Parathyroid adenoma (tissue), 2 donors: ENCODE results near the gene RPUSD1.

Experiments
- H2AFZ ChIP-seq: fragments of 300-600 bp; sonication (generic); one replicate; pipeline ENCODE4 v1.7.0; 2017; ENCODE audit warnings: antibody characterized with exemption, mild to moderate bottlenecking
- H3K27ac ChIP-seq: fragments of 300-600 bp; sonication (generic); one replicate; pipeline ENCODE4 v1.7.0; 2017
- H3K27me3 ChIP-seq: fragments of 300-600 bp; sonication (generic); one replicate; pipeline ENCODE4 v1.7.0; 2017; ENCODE audit warnings: low read length; ENCODE audit not compliant: control insufficient read depth, insufficient read depth
- H3K36me3 ChIP-seq: fragments of 300-600 bp; sonication (generic); one replicate; pipeline ENCODE4 v1.7.0; 2017; ENCODE audit warnings: low read length; ENCODE audit not compliant: control insufficient read depth, insufficient read depth
- H3K4me1 ChIP-seq: fragments of 300-600 bp; sonication (generic); one replicate; pipeline ENCODE4 v1.7.0; 2017; ENCODE audit warnings: control low read depth
- H3K4me2 ChIP-seq: fragments of 300-600 bp; sonication (generic); one replicate; pipeline ENCODE4 v1.7.0; 2017; ENCODE audit warnings: low read length
- H3K4me3 ChIP-seq: fragments of 300-600 bp; sonication (generic); one replicate; pipeline ENCODE4 v1.7.0; 2017; ENCODE audit warnings: low read depth, low read length
- H3K79me2 ChIP-seq: fragments of 300-600 bp; sonication (generic); one replicate; pipeline ENCODE4 v1.7.0; 2017; ENCODE audit warnings: control low read depth
- H3K9ac ChIP-seq: fragments of 300-600 bp; sonication (generic); one replicate; pipeline ENCODE4 v1.7.0; 2017; ENCODE audit warnings: mild to moderate bottlenecking
- H3K9me3 ChIP-seq: fragments of 300-600 bp; sonication (generic); one replicate; pipeline ENCODE4 v1.7.0; 2017; ENCODE audit warnings: low read length; ENCODE audit not compliant: control insufficient read depth
- TF ChIP-seq, protein P1 (sequence below): fragments of 300-600 bp; sonication (generic); IDR thresholded peaks from one replicate; pipeline ENCODE4 v1.7.0; 2017; ENCODE audit warnings: antibody characterized with exemption, mild to moderate bottlenecking
- donor health status: primary hyperparathyroidism.

RPUSD1 gene

DNA sequence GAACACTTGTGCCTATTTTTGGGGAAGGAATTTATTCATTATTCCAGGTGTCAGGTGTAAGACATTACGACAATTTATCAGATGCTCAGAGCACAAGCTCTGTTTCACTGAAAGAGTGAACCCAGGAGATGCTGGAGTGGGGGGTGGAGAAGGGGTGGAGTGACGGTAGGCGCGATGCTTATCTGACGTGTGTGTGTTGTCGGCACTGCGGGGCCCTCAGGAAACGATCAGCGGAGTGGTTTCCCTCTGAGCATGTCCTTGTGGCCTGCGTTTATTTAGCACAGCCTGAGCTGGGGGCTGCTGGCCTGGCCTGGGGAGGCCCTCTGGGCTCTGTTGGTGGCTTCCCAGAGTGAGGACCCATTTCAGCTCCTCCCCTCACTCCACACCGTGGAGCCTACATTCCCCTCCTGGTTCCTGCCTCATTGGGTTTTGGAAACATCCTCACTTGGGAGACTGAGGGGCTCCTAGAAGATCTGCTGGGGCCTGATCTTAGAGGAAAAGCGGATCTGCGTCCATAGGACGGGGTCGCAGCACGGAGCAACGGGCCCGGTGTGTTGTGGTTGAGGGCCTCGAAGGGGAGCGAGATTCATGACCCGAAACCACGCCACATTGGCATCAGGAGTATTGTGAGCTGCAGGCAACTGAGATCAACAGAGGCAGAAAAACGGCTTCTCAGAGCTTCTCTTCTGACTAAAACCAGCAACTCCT lies 31.3 kb upstream of the RPUSD1 start:
- TF ChIP-seq, protein P1, sequence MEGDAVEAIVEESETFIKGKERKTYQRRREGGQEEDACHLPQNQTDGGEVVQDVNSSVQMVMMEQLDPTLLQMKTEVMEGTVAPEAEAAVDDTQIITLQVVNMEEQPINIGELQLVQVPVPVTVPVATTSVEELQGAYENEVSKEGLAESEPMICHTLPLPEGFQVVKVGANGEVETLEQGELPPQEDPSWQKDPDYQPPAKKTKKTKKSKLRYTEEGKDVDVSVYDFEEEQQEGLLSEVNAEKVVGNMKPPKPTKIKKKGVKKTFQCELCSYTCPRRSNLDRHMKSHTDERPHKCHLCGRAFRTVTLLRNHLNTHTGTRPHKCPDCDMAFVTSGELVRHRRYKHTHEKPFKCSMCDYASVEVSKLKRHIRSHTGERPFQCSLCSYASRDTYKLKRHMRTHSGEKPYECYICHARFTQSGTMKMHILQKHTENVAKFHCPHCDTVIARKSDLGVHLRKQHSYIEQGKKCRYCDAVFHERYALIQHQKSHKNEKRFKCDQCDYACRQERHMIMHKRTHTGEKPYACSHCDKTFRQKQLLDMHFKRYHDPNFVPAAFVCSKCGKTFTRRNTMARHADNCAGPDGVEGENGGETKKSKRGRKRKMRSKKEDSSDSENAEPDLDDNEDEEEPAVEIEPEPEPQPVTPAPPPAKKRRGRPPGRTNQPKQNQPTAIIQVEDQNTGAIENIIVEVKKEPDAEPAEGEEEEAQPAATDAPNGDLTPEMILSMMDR: no peak

DNA sequence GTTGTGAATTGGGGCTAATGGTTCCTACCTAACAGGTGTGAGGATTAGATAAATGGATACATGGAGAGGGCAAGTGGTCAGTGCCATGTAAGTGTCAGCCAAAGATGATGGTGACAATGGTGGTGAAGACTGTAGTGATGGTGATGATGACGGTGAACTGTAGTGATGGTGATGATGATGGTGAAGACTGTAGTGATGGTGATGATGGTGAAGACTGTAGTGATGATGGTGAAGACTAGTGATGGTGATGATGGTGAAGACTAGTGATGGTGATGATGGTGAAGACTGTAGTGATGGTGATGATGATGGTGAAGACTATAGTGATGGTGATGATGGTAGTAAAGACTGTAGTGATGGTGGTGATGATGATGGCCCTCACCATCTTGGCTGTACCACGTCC lies 30.4 kb upstream of the RPUSD1 start:
- H3K36me3 ChIP-seq: no peaks in the 10 kb centered on the region
- H3K9ac ChIP-seq: no peak overlapping the region
- no peaks in the 10 kb centered on the region for H3K27me3 ChIP-seq
- H3K4me1 ChIP-seq: no peaks in the 10 kb centered on the region
- TF ChIP-seq, protein P1: no peak
- no peak overlapping the region for H3K4me2 ChIP-seq
- H3K27ac ChIP-seq: no peak overlapping the region
- H3K4me3 ChIP-seq: no peak overlapping the region
- H3K79me2 ChIP-seq: no peaks in the 10 kb centered on the region
- no peaks in the 10 kb centered on the region for H3K9me3 ChIP-seq
- no peak overlapping the region for H2AFZ ChIP-seq

More for the DNA sequence above, 31.3 kb upstream of the RPUSD1 start:
- H2AFZ ChIP-seq: no peak overlapping the region
- no peak overlapping the region for H3K27ac ChIP-seq
- no peak overlapping the region for H3K4me3 ChIP-seq
- no peaks in the 10 kb centered on the region for H3K4me1 ChIP-seq
- no peak overlapping the region for H3K9ac ChIP-seq
- no peaks in the 10 kb centered on the region for H3K79me2 ChIP-seq
- no peaks in the 10 kb centered on the region for H3K9me3 ChIP-seq
- no peak overlapping the region for H3K4me2 ChIP-seq
- no peaks in the 10 kb centered on the region for H3K36me3 ChIP-seq
- no peaks in the 10 kb centered on the region for H3K27me3 ChIP-seq

DNA sequence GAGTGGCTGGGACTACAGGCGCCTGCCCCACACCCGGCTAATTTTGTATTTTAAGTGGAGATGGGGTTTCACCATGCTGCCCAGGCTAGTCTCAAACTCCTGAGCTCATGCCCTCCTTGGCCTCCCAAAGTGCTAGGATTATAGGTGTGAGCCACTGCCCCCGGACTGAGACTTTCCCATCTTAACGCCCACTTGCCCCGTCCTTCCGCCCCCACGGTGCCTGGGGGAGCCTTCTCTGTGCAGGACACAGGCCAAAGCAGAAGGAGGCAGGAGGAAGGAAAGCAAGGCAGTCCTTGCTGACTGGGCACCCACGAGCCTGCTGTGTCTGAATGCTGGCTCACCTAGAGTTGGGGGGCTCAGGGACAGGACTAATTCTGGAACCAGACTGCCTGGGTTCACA lies 30.0 kb upstream of the RPUSD1 start:
- Histone ChIP-seq H3K36me3 (no peaks in the 10 kb centered on the region), H3K9ac (no peak overlapping the region), H3K27me3 (no peaks in the 10 kb centered on the region), H3K4me3 (no peak overlapping the region), H2AFZ (no peak overlapping the region), H3K4me2 (no peak overlapping the region), H3K27ac (no peak overlapping the region), H3K79me2 (no peaks in the 10 kb centered on the region), H3K4me1 (no peaks in the 10 kb centered on the region), H3K9me3 (no peaks in the 10 kb centered on the region)
- TF ChIP-seq, protein P1: no peak

DNA sequence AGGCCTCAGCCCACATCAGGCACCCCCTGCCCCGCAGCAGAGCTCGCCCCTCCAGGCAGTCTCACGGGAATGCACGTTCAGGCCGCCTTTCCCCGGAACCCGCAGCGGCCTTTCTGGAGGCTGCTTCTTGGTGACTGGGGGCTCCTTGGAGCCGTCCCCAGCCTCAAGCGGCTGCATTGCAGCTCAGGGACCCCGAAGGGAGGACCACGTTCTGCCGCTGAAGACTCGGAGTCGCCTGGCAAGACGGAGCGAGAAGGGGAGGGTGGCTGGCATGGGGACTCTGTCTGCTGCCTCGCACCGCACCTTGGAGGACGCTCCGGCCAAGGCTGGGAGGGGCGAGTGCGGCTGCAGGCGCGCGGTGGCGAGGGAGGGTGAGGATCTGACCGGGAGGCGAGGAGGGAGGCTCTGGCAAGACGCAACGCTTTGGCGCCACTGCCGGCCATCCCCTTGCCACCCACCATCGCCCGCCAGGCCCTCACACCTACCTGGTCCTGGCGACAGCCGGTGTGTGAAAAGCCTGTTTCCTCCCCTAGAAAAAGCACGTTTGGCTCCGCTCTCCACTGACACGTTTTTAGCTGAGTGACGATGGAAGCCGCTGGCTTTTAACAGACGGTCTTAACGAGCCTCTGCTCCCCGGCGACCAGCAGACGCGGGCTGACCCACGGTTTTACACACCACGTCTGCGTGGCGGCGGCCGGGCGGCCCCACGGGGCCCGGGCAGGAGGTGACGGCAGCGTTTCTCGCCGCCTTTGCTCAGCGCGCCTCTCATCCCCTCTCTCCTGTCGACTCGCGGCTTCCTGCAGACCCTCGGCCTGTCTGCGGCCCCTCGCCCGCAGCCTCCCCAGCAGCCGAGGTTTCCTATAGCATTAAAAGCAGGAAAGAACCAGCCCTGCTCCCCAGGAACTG lies 29.1 kb upstream of the RPUSD1 start:
- Histone ChIP-seq H3K9ac (no peak overlapping the region), H3K9me3 (no peaks in the 10 kb centered on the region), H3K27ac (no peak overlapping the region), H3K4me2 (no peak overlapping the region), H3K27me3 (no peaks in the 10 kb centered on the region), H3K4me3 (no peak overlapping the region), H3K36me3 (no peaks in the 10 kb centered on the region), H2AFZ (peak overlapping the region; percentile 56), H3K4me1 (no peaks in the 10 kb centered on the region), H3K79me2 (no peaks in the 10 kb centered on the region)
- TF ChIP-seq, protein P1: no peak
